M059J (cell line): Measurements from ENCODE around the gene APBA2. TPM values are rescaled to one million over a fixed set of nuclear protein-coding genes. Genes with fewer than 3 reads are reported as not detected.
"Not testable (repeated sequence)": the region's sequence is repeated elsewhere in the genome, so short reads cannot be mapped to it uniquely, and the experiment has no call there.

Experiments used
- DNase-seq: peaks from one replicate; pipeline ENCODE4 v3.0.0-alpha.2; 2012; ENCODE audit warnings: low read depth
- total RNA-seq: library from RNA; depleted of rRNA; stranded (reverse); fragments of >200 nt; shearing (Covaris generic); gene quantifications from 2 replicates; pipeline ENCODE4 v1.2.3, GENCODE V29; 2014

The APBA2 gene
- total RNA-seq, 1 experiment from 2014 or later, result 11.2 TPM

- no peak for DNase-seq
Observed at GRCh38 chr15:28997791-28998190, 112.0 kb downstream of the APBA2 start.

- no peak for DNase-seq
Observed at GRCh38 chr15:28998511-28998910, 112.7 kb downstream of the APBA2 start.

- DNase-seq, result peak; percentile 20
Observed at GRCh38 chr15:29003191-29003839, 117.5 kb downstream of the APBA2 start.

GRCh38 chr15:29003840-29004233 is 118.1 kb downstream of the APBA2 start:
- no peak for DNase-seq

GRCh38 chr15:29005931-29006330 is 120.2 kb downstream of the APBA2 start:
- no peak for DNase-seq

GRCh38 chr15:29008846-29009245 is 123.1 kb downstream of the APBA2 start:
- peak; percentile 35 for DNase-seq

GRCh38 chr15:29012097-29012496 is 126.3 kb downstream of the APBA2 start:
- no peak for DNase-seq

GRCh38 chr15:29014493-29014892 is 128.7 kb downstream of the APBA2 start:
- DNase-seq, result no peak

GRCh38 chr15:29016518-29016917 is 130.7 kb downstream of the APBA2 start:
- DNase-seq, result no peak

- no peak for DNase-seq
Observed at GRCh38 chr15:29018120-29018805, 132.5 kb downstream of the APBA2 start.

GRCh38 chr15:29018995-29019976 is 133.5 kb downstream of the APBA2 start:
- DNase-seq, result no peak

- no peak for DNase-seq
Observed at GRCh38 chr15:29021857-29022256, 136.1 kb downstream of the APBA2 start.

- DNase-seq, result no peak
Observed at GRCh38 chr15:29024662-29025061, 138.9 kb downstream of the APBA2 start.

- not testable (repeated sequence) for DNase-seq
Observed at GRCh38 chr15:29025411-29025810, 139.6 kb downstream of the APBA2 start.

GRCh38 chr15:29028158-29028557 is 142.4 kb downstream of the APBA2 start:
- DNase-seq, result not testable (repeated sequence)

GRCh38 chr15:29029651-29030195 is 143.9 kb downstream of the APBA2 start:
- DNase-seq, result no peak

GRCh38 chr15:29031502-29032228 is 145.9 kb downstream of the APBA2 start:
- DNase-seq, result no peak

- DNase-seq, result no peak
Observed at GRCh38 chr15:29032229-29032625, 146.5 kb downstream of the APBA2 start.

- DNase-seq, result no peak
Observed at GRCh38 chr15:29032751-29033150, 147.0 kb downstream of the APBA2 start.

- DNase-seq, result peak; percentile 60
Observed at GRCh38 chr15:29034151-29034550, 148.4 kb downstream of the APBA2 start.

GRCh38 chr15:29034593-29035335 is 149.0 kb downstream of the APBA2 start:
- no peak for DNase-seq
